Mononuclear cell (primary cell): ENCODE data around the gene LRRC28. TPM values are rescaled to one million over a fixed set of nuclear protein-coding genes. Genes with fewer than 3 reads are reported as not detected.

Source experiments
- H3K27me3 ChIP-seq: 2 replicates; pipeline ENCODE4 v1.6.0; 2011; ENCODE audit warnings: low read length, control low read depth; ENCODE audit not compliant: insufficient read depth
- H3K4me1 ChIP-seq: 2 replicates; pipeline ENCODE4 v1.5.1; 2011; ENCODE audit warnings: mild to moderate bottlenecking, low read length, control low read depth; ENCODE audit not compliant: insufficient read depth
- H3K4me3 ChIP-seq: 2 replicates; pipeline ENCODE4 v1.5.1; 2011; ENCODE audit warnings: mild to moderate bottlenecking, low read length, moderate library complexity
- H3K9me3 ChIP-seq: 2 replicates; pipeline ENCODE4 v1.5.1; 2011; ENCODE audit warnings: low read depth, mild to moderate bottlenecking, control low read depth, low read length
- total RNA-seq: library from RNA; depleted of rRNA; stranded (reverse); fragments of >200 nt; gene quantifications from one replicate; pipeline ENCODE4 v1.2.3, GENCODE V29; 2012

LRRC28 gene
- total RNA-seq, 1 donor: 13.3 TPM

DNA sequence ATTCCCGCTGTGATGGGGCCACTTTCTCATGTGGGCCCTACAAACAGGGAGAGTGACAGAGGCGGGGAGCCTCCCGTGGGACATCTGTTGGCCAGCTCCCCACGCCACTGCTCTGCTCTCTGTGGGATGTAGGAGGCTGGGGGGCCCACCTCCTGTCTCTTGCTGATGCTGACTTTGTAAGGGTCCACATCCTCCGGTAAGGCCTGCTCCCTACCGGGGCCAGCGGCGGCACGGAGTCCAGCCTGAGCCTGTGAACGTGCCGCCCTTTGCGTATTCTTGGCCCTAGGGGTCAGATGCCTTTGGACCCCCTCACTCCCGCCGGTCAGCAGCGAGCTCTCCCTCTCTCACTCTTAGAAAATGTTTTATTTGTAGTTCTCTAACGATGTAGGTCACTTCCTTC, 153.2 kb downstream of the LRRC28 start:
- Histone ChIP-seq H3K4me3 (no peak overlapping the region), H3K4me1 (peaks cover 3% of the 10 kb centered on the region), H3K27me3 (no peaks in the 10 kb centered on the region), H3K9me3 (no peaks in the 10 kb centered on the region)

- Histone ChIP-seq H3K4me1 (peaks cover 3% of the 10 kb centered on the region), H3K9me3 (no peaks in the 10 kb centered on the region), H3K4me3 (no peak overlapping the region), H3K27me3 (no peaks in the 10 kb centered on the region)
These were observed 154.8 kb downstream of the LRRC28 start for GRCh38 chr15:99406120-99406519.

DNA sequence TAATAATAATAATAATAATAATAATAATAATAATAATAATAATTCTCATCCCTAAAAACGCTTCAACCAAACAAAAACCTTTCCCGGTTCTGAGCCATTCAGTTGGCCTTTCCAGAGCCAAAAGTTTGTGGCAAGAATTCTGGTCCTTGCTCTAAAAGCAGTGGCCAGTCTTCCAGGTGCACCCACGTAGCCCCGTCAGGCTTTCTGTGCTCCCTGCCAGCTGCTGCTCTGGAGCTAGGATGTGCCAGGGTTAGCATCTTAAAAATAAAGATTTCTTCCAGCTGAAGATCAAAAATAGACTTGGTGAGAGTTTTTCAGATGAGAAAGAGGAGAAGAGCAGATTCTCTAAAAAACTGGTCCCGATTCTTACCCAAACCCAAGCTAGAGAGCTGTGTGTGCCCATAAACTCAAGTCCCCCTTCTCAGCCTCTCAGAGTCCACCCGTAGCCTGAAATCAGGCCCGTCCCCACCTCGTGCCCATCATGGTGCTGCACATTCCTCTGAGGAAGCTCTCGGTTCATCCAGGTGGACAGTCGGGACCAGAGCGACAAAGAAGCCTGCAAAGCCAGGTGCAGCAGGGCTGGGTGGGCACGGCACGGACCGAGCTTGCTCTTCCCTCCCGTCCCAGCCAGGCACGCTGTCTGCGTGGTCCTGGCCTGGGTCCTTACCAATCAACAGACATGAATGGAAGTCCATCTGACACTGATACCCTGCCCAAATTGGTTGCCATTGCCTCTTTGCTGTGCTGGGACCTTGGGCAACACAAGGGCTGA, 155.6 kb downstream of the LRRC28 start:
- Histone ChIP-seq H3K4me3 (no peak overlapping the region), H3K4me1 (peaks cover 3% of the 10 kb centered on the region), H3K27me3 (no peaks in the 10 kb centered on the region), H3K9me3 (no peaks in the 10 kb centered on the region)

GRCh38 chr15:99407716-99408115, 156.4 kb downstream of the LRRC28 start:
- Histone ChIP-seq H3K9me3 (no peaks in the 10 kb centered on the region), H3K27me3 (no peaks in the 10 kb centered on the region), H3K4me3 (no peak overlapping the region), H3K4me1 (peaks cover 3% of the 10 kb centered on the region)

DNA sequence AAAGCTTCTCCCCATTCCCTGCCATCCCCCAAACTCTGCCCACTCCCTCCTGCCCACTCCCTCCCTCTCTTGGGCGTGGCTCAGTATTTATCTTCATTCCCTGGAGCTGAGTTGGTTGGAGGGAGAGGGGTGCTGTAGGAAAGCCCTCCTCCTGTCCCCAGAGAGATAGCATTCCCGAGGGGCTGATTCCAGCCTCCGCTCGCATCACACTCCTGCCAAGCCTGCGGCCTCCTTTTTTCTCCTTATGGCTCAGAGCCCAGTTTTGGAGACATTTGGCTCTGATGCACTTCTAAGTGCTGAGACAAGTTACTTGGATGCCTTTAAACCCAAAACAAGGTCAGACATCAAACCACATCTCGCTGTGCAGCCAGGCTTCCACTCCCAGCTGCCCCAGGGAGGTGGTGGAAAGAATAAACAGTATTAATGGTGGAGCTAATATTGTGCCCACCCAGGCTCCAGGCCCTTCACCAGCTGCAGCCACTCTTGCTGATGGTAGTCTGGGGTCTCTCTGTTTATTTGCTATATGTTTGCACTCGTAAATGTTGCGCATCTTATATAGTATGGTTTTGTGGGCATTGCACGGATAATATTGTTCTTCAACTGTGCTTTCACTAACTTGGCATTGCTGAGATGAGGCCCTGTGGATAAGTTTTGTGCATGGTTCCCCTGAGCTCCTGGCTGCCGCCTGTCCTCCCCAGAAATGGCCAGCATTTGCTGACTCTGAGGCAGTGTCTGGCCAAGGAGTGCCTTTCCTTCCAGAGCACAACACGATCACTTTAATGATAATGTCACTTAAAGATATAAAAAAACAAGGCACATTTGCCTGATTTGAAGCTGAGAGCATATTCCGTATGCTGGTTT, 157.2 kb downstream of the LRRC28 start:
- Histone ChIP-seq H3K4me1 (peaks cover 3% of the 10 kb centered on the region), H3K4me3 (no peak overlapping the region), H3K9me3 (no peaks in the 10 kb centered on the region), H3K27me3 (no peaks in the 10 kb centered on the region)

DNA sequence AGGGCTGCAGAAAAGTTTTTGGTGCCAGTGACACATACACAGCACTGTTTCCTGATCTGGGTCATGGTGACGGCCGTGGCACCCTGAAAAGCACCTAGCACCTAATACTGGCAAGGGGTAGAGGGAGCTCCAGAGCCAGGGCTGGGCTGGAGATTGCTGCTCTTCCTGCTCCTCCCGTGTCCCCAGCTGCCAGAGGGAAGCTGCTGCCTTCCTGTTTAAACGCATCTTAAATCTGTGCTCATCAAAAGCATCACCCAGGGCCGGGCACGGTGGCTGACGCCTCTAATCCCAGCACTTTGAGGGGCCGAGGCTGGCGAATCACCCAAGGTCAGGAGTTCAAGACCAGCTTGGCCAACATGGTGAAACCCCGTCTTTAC, 157.8 kb downstream of the LRRC28 start:
- no peaks in the 10 kb centered on the region for H3K27me3 ChIP-seq
- H3K4me1 ChIP-seq: peaks cover 3% of the 10 kb centered on the region
- H3K4me3 ChIP-seq: no peak overlapping the region
- H3K9me3 ChIP-seq: no peaks in the 10 kb centered on the region

DNA sequence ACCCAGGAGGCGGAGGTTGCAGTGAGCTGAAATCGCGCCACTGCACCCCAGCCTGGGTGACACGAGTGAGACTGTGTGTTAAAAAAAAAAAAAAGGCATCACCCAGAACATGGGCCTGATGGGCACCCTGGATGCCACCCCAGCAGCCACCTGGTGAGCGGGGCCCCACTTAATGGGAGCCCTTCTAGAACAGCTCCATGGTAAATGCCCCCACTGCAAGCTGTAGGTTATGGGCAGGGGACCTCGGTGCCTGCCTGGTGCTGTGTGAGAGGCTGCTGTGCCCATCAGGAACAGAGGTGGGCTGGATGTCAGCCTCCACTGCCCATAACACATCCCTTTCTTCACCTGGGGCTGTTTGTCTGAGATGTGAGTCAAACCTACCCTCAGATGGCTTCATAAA, 158.3 kb downstream of the LRRC28 start:
- Histone ChIP-seq H3K9me3 (no peaks in the 10 kb centered on the region), H3K4me1 (peaks cover 3% of the 10 kb centered on the region), H3K4me3 (no peak overlapping the region), H3K27me3 (no peaks in the 10 kb centered on the region)

DNA sequence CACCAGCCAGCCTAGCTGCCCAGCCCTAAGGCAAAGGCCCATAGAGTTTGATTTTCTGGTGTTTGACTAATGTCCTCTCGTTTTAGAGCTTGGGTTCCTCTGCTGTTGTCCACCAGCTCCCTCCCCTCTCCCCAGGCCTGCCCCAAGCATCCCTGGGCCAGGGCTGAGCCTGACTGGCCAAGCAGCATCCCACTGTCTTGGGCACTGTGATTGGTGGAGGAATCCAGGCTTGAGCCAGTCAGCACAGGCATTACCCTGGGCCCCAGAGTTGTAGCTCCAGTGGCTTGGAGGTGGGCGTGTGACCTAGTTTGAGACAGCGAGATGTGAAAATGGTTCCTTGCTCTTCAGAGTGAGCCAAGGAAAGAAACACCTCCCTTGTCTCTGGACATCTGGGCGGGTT, 159.2 kb downstream of the LRRC28 start:
- peaks cover 3% of the 10 kb centered on the region for H3K4me1 ChIP-seq
- no peak overlapping the region for H3K4me3 ChIP-seq
- H3K27me3 ChIP-seq: no peaks in the 10 kb centered on the region
- no peaks in the 10 kb centered on the region for H3K9me3 ChIP-seq

DNA sequence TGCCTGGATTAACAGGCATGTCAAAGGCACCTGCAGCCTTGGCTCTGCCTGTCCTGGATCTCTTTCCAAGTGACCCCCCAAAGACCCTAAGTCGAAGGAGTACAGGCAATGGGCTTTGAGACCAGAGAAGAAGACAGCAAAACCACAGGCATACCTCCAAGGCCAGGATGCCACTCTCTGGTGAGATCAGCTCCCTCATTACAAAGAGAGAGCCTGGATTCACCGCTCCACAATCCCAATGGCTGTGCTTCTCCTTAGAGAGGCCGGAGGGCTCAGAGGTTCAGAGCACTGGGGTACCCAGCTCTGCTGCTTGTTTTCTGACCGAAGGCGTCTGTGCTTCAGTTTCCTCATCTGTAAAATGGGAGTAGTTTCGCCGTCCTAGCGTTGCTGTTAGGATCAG, 160.0 kb downstream of the LRRC28 start:
- peaks cover 3% of the 10 kb centered on the region for H3K4me1 ChIP-seq
- no peaks in the 10 kb centered on the region for H3K9me3 ChIP-seq
- no peaks in the 10 kb centered on the region for H3K27me3 ChIP-seq
- no peak overlapping the region for H3K4me3 ChIP-seq

- peaks cover 3% of the 10 kb centered on the region for H3K4me1 ChIP-seq
- H3K4me3 ChIP-seq: no peak overlapping the region
- H3K27me3 ChIP-seq: no peaks in the 10 kb centered on the region
- no peaks in the 10 kb centered on the region for H3K9me3 ChIP-seq
These were observed 160.8 kb downstream of the LRRC28 start for GRCh38 chr15:99412082-99412481.

DNA sequence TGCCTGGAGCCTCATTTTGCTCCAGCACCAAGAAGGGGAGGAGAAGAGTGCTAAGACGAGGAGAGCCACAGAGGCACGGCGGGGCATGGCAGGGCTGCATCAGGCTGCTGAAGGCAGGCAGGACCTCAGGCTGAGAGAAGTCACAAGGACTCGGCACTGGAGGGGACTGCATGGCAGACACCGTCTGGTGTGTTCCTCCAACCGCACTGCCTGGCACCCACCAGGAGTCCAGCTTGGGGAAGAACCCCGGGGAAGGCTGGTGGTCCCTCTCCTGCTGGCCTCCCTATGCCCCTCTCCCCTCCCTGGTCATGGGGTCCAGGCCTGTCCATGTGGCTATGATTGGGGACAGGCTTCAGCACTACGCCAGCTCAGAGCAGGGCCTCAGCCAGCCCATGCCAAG, 161.3 kb downstream of the LRRC28 start:
- H3K27me3 ChIP-seq: no peaks in the 10 kb centered on the region
- H3K9me3 ChIP-seq: no peaks in the 10 kb centered on the region
- H3K4me1 ChIP-seq: peaks cover 3% of the 10 kb centered on the region

GRCh38 chr15:99413955-99414754, 162.9 kb downstream of the LRRC28 start:
- Histone ChIP-seq H3K4me1 (no peaks in the 10 kb centered on the region), H3K9me3 (no peaks in the 10 kb centered on the region), H3K4me3 (no peak overlapping the region), H3K27me3 (no peaks in the 10 kb centered on the region)

More for the DNA sequence above, 161.3 kb downstream of the LRRC28 start:
- H3K4me3 ChIP-seq: no peak overlapping the region

DNA sequence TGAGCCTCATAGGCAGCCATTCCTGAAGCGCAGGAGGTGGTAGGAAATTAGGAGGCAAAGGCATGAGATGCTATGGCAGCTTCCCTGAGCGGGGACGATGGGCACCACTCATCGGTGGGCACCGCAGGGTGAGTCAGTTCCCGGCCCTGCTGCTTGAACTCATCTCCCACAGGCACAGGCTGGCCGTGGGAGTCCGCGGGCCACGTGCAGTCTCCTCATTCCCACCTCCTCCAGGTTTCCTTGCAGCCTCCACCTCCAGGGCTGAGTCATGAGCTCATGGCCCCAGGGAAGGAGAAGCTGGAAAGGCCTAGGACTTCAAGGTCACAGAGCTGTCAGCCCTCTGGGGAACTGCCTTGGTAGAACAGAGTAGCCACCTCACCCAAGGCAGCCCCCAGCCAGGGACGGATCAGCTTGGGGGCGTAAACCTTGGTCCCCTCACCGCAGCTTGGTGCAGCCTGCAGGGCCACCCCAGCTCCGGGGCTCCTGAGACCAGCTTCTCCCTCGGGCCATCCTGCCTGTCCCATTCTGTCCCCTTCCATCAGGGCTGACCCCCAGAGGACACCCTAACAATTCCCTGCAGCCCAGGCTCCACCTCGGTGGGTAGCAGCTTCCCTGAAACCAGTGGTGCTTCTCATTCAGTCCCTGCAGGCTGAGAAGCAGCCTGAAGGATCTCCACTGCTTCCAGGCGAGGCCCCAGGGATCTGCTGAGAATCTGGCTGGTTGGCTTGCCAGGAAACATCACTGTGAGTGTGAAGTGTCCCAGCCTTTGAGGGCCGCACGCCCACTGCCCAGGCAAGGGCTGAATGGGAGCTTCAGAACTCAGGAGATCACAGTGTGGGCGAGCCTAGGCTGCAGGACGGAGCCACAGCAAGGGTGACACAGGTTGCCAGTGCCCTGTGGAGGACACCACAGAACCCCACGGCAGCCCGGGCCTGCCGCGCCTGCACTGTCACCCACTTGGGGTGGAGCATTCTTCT, 163.8 kb downstream of the LRRC28 start:
- Histone ChIP-seq H3K4me1 (no peaks in the 10 kb centered on the region), H3K4me3 (no peak overlapping the region), H3K27me3 (no peaks in the 10 kb centered on the region), H3K9me3 (no peaks in the 10 kb centered on the region)
